Right ventricle myocardium inferior (tissue), 1 donor: Measurements from ENCODE around the gene C1orf167. TPM values are rescaled to one million over a fixed set of nuclear protein-coding genes. Genes with fewer than 3 reads are reported as not detected.
A peak's percentile ranks its signal among the peaks of the same experiment; 100 is the strongest.

Experiments
- ATAC-seq: fragments of 200-7000 bp; cut with Tn5 transposase; one replicate; pipeline ENCODE4 v1.9.1; 2020; ENCODE audit warnings: mild to moderate bottlenecking, moderate library complexity
- DNase-seq: peaks from one replicate; pipeline ENCODE4 v3.0.0; 2021; ENCODE audit errors: missing footprints
- intact Hi-C: fragments of 100-400 bp; cut with DNase I; formaldehyde crosslinking; loops from one replicate; pipeline ENCODE4 v1.11.0; 2022
- total RNA-seq: library from RNA; stranded (reverse); fragmentation: NEBNext Ultra II Directional; extraction: Animal tissue kit (Norgen Biotek cat#: 25700); gene quantifications from one replicate; pipeline ENCODE4 v1.2.1, GENCODE V29; 2021
- donor health status: DM: no; HTN: yes; CAD: no; lungs with severe emphysema.

The C1orf167 gene
- total RNA-seq, 1 donor from 2014 or later: 5.0 TPM

GRCh38 chr1:11731691-11732283 is 30.2 kb upstream of the C1orf167 start:
- ATAC-seq (peak; percentile 72), DNase-seq (peak; percentile 85)
- intact Hi-C loops: no loop called here

DNA sequence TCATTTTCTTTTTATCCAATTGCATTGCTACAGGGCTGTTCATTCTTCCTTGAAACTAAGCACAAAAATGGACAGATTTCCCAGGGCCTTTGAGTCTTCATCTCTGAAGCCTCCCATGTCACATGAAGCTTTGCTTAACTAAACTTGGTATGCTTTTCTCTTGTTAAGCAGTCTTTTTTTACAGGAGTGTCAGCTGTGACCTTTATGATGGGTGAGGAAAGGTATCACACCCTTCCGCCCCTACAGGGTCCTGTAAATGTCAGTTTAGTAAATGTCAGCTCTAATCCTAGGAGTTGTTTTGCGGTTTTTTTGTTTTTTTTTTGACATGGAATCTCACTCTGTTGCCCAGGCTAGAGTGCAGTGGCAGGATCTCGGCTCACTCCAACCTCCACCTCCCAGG is 28.7 kb upstream of the C1orf167 start:
- ATAC-seq (no peak), DNase-seq (no peak)
- intact Hi-C loops: no loop called here

DNA sequence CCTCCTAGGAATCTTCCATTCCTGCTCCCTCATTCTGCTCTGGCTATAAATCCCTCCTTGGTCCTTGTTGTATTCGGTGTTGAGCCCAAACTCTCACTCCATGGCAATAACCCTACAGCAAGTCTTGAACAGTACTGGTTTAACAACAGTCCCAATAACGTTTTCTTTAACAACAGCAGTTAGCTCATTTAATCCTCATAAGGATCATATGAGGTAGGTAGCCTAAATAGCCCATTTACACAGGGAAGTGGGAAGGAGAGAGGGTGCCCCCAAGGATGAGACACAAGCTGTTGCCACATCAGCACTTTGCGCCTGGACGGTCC is 26.5 kb upstream of the C1orf167 start:
- ATAC-seq: no peak
- no peak for DNase-seq
- intact Hi-C loops: no loop called here

GRCh38 chr1:11735854-11736745 is 25.9 kb upstream of the C1orf167 start, which contains the start of gene AGTRAP:
Gene AGTRAP, plus strand, starts transcription at chr1:11736136. Its CDS starts 73 bp downstream, at chr1:11736209.
- intact Hi-C loops: loop anchor here (2.0 kb wide), 2 partner anchors 55 to 67 kb away; partner anchors contain the start of gene MAD2L2
- ATAC-seq: peak; percentile 89
- DNase-seq: peak; percentile 99

GRCh38 chr1:11736746-11737639 is 25.0 kb upstream of the C1orf167 start:
- intact Hi-C loops: loop anchor here (2.0 kb wide), 2 partner anchors 56 to 66 kb away; partner anchors contain the start of gene MAD2L2

DNA sequence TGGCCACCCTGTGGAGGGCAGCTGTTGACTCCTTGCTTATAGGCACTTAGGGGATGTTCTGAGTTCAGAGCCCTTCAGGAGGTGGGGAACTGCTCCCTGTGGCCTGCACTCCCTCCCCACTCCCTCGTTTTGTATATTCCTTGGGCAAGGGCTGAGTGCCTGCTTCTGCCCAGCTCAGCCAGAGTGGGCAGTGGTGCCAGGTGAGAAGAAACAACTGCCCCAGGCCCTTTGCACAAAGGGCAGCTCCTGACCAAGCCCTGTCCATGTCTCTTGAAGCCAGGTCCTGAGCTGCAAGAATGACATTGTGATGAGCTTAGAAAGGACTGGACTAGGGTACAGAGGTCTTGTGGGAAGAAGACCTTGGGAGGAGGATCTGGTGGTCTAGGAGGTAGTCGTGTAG is 23.9 kb upstream of the C1orf167 start:
- DNase-seq (no peak), ATAC-seq (no peak)
- intact Hi-C loops: no loop called here

More at GRCh38 chr1:11736746-11737639, 25.0 kb upstream of the C1orf167 start:
- ATAC-seq (peak; percentile 40), DNase-seq (peak; percentile 85)

DNA sequence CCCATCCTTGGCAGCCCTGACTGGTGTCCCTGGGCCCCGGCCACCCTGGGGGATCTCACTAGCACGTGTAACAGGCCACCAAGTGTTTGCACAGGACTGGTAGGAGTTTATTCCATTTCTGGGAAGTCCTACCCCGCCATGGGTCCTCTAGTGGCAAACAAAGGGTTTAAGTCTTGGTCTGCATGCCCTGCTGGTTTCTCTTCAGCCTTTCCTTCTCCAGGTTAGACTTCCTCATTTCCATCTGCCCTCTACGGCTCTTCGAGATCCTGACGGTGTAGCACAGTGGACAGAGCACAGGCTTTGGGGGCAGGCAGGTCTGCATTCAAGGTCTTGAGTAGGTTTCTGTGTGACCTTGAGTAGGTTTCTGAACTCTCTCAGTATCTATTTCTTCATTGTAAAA is 23.2 kb upstream of the C1orf167 start:
- no peak for DNase-seq
- ATAC-seq: no peak
- intact Hi-C loops: no loop called here

DNA sequence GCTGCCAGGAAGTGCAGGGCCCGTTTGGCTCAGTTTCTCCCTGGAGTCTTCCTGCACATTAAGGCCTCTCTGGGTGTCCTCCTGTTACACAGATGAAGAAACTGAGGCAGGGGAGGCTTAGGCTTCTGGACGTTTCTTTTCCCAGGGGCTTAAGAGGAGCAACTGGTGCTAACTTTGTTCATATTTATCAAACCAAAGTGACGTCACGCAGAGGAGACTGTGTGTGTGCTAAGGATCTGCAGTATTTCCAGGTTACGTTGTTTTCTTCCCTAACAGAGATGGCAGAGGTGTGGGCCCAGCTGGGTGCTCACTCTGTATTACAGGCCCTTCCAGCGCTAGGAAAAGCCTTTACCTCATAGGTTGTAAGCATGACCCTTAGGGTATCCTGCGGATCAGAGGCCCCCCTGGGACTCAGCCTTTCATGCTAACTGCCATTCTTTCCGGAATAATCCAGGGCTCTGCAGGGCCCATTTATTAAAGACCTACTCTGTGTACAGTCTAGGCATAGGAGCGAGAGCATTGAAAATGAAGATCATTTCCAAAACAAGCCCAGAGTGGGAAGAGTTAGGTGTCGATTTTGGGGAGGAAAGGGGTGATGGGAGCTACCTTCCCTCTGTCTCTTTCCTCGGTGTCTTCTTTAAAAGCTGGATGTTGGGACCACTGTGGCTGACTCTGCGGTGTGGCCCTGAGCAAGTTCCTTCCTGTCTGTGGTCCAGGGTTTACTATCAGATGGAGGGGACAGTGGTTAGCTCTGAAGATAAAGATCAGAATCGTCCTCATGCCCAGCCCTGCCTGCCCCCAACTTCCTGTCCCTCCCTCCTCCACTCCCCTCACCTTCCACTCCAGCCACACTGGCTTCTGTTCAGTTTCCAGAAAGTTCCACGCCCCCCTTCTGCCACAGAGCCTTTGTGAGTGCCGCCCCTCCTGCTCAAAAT is 21.5 kb upstream of the C1orf167 start:
- DNase-seq: no peak
- ATAC-seq: no peak
- intact Hi-C loops: no loop called here

- ATAC-seq (no peak), DNase-seq (no peak)
- intact Hi-C loops: no loop called here
Measured at GRCh38 chr1:11741482-11741881, 20.5 kb upstream of the C1orf167 start.

- ATAC-seq (no peak), DNase-seq (no peak)
- intact Hi-C loops: no loop called here
Measured at GRCh38 chr1:11741919-11742558, 20.0 kb upstream of the C1orf167 start.

GRCh38 chr1:11744287-11744686 is 17.7 kb upstream of the C1orf167 start:
- ATAC-seq (no peak), DNase-seq (no peak)
- intact Hi-C loops: no loop called here

DNA sequence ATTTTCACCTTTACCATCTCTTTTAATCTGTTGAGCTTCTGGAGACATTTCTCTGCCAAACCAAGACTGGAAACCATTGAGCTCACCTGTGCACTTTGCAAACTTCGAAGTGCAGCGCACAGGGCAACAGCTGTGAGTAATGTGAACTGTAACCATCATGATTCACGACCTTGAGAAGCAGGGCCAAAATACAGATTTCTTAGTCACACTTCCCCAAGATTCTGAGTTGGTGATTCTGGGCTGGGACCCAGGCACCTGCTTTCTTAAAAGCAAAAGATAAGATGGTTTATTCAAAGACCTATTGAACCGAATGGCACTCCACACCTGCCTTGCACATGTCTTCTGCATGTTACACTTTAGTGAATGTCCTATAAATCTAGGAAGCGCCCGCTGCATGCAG is 15.9 kb upstream of the C1orf167 start:
- ATAC-seq: no peak
- intact Hi-C loops: no loop called here
- DNase-seq: no peak

DNA sequence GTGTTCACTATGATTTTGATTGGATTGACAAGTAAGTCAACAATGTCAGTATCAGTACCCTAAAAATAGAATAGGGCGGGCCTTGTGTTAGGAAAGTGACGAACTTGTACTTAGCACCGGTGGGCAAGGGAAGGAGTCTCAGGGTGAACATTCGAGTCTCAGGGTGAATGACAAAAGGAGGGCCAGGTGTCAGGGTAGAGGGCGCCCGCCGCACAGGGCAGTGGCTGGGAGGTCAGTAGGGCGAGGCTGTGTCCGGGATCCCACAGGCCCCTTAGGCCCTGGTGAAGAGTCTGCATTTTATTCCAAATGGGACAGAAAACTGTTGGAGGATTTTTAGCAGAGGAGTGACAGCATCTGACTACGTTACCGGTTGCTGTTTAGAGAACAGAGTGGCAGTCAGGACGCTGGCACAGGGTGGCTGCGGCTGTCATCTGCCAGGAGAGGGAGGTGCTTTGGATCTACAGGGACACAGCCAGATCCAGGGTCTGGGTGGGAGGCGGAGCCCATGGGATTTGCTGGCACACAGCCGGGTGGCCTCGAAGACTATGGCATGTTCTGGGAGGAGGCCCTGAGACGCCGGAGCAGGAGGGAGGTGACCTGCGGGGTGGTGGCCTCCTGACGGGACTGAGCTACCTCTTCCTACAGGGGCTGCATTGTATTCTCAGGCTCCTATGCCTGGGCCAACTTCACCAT is 15.1 kb upstream of the C1orf167 start:
- intact Hi-C loops: no loop called here
- DNase-seq: no peak
- ATAC-seq: peak; percentile 69

DNA sequence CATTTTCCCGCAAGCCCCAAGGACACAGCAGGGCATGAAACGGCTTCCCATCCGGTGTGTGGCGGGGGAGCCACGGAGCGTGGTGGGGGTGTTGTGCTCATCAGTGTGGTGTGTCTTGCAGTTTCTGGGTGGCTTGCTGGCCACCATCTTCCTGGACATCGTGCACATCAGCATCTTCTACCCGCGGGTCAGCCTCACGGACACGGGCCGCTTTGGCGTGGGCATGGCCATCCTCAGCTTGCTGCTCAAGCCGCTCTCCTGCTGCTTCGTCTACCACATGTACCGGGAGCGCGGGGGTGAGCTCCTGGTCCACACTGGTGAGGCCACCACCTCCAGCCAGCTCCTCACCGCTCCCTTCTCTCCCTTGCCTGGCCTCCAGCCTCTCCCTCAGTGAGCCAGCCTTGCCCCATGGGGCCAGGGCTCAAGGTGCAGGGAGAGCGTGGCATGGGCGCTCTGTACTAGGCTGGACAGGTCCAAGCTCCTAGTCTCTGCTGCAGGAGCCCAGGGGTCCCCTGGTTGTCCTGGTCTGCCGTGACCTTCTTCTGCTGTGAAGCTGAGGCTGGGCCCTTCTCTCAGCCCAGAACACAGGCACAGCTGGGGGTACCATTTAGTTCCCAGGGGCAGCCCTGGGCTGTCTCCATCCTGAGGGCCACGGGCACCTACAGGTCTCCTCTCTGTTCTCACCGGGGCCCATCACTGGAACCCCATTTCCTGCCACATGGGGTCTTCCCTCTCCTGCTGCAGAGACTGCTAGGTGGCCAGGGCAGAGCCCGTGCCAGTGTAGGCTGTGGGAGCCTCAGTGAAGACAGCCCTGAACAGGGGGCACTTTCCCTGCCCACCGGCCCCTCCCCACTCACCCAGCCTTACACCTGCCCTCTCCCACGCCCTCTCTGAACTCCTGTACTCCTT is 13.4 kb upstream of the C1orf167 start:
- ATAC-seq: no peak
- intact Hi-C loops: no loop called here

DNA sequence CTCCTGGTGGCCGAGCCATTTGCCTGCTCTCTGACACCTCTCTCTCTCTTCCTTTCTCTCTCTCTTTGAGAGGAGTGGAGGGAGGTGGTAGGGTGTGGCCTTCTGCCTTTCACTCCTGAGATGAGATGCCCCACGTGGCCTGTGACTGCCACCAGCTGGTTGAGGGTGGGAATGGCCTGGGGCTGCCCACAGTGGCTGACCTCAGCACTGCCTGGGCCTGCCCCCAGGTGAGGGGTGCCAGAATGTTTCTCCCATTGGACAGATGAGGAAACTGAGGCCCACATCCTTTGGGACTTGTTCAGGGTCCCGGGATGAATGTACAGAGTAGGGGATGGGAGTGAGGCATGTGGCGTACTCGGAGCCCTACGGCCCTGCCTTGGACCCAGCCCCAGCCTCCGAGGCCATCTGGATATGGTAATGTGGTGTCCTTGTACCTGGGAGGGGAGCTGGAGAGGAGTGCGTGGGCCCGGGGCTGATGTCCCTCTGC is 12.7 kb upstream of the C1orf167 start:
- intact Hi-C loops: no loop called here
- no peak for DNase-seq
- peak; percentile 58 for ATAC-seq

More for the DNA sequence above, 13.4 kb upstream of the C1orf167 start:
- DNase-seq: no peak

- ATAC-seq: no peak
- intact Hi-C loops: no loop called here
- no peak for DNase-seq
Measured at GRCh38 chr1:11749996-11750395, 12.0 kb upstream of the C1orf167 start.
